CD4-positive, alpha-beta T cell treated with Interleukin-6 for 4 hours (primary cell): ENCODE results near the gene SETD3.
A peak's percentile ranks its signal among the peaks of the same experiment; 100 is the strongest.

ENCODE experiments used
- DNase-seq: peaks from one replicate; pipeline ENCODE4 v3.0.0-alpha.2; 2020; ENCODE audit warnings: mixed read lengths

The SETD3 gene

DNA sequence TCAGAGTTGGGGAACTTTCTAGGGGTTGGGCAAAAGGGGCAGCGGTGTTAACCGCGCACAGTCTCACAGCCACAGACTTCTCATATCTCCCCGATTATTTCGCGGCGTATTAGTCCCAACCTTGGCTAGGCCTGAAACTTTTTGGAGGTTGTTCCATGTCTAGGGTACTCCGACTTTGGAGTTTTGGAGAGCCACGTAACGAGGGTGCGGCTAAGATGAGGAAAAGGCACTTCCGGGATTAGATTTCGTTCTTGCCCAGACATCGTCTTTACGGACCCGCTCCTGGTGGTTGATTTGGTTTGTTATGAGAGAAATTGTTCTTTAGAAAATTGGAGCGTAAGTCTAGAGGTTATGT is 1.1 kb upstream of the SETD3 start:
- no peak for DNase-seq

DNA sequence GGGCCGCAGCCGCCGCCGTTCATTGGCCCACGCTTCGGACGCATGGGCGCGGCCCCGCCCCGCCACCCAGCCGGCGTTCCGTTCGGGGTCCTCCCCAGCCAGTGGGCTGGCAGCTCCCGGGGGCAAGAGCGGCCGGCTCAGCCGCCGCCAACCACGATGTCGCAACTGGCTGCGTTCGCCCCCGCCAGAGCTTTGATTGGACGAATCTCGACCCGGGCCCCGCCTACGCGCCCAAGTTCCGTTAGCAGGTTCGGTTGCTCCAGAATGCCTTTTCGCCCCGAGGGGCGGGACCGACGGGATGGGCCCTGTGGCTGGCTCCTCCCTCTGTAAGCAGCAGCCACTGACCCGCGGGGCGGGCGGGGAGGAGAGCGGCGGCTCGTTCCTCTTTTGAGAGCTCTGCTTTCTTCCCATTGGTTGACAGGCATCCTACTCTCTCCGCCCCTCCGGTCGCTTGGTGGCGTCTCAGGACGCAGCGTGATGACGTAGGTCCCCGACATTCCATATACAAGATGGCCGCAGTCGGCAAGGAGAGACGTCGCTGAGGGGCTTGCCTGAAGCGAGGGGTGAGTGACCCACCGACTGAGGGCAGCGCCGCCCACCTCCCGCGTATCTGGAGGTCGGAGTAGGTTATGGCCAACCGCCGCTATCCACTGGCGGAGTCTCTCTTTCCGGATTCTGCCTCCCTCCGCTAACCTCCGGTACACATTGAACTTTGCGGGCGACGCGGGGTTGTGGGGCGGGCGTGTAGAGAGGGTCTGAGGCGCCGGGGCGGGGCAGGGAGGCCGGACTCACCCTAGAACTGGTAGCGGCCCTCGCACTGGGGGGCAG is 472 bp upstream of the SETD3 start, which contains the start of gene CCNK:
Gene CCNK, plus strand, starts transcription at position 493 of the 828 bp plus-strand sequence. CDS start 11,269 bp downstream, outside the sequence.
- peak; percentile 100 for DNase-seq

DNA sequence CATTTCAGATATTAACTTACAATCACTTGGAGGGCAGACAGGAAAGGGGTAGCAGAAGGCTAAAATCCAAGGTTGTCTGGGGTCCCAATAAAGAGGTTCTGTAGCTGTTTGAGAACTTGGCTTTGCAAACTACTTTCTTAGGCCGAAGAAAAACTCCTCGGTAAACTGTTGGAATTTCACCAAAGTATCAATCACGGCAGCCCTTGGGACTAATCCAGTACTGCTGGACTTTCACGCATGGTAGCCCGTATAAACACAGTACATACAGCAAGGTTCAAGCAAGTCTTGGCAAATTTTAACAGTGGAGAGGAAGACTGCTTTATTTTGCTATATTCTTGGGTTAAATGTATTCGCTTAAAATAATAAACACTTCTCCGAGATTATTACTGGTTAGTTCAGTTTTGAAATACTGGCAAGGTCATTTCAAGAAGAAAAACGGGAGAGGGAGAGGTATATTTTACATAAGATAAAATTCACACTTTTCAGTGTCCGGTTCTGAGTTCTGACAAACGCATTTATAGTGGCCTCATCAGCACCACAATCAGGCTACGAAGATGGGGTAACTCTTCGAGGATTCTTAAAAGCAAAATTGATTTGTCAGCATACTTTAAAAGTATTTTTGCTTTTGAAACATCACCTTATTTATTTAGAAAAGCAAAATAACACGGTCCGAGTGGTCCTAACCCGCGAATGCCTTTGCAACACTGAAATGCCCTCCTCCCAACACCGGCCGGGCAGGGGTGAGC is 1.3 kb downstream of the SETD3 start:
- no peak for DNase-seq

DNA sequence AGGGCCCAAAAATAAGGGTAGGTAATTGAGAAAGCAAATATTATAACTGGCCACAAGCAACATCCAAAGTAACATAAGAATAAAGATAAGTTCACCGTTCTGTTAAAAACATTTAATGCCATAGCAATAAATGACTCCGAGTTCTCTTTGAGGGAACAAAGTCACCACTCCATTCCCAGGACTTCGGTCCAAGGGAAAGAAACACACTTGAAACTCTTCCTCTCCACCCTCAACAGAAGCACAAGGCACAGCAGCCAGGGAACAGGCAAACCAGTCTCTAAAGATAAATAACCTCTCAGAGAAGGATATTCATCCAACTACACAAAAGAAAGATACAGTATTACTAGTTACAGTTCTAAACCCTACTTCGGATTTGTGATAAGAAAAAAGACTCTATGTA is 2.5 kb downstream of the SETD3 start:
- no peak for DNase-seq

DNA sequence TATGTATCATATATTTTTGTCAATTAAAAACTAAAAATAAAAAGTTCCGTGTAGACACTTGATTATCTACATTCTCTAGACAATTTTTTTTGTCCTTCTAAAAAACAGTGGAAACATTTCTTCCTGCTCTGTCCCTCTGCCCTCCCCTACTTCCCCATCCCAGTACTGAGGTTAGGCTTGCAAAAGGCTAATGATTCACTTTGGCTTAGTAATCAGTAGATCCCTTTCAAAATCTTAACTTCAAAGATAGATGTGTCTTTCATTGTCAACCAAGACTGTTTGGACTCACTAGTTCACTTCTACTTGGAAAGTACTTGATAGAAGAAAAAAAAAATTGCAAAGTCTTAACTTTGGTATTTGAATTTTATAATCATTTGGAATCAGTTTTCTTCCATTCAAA is 3.8 kb downstream of the SETD3 start:
- no peak for DNase-seq

DNA sequence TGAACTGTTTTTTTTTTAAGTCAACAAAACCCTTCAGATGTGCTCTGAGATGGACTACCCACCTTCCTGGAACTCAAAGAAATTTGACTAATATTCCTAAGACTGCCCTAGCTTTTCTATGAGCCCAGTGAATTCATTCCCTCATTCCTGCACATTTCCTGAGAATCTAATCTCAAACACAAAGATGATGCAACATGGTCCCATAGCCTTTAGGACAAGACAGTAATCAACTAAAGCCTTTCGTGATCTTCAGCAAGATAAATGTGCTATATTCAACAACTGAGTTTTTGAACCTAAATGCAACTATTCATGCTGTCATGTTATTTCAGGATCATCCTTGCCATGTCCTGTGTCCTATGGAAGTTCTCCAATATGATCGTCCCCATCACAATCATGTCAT is 5.0 kb downstream of the SETD3 start:
- DNase-seq: no peak

DNA sequence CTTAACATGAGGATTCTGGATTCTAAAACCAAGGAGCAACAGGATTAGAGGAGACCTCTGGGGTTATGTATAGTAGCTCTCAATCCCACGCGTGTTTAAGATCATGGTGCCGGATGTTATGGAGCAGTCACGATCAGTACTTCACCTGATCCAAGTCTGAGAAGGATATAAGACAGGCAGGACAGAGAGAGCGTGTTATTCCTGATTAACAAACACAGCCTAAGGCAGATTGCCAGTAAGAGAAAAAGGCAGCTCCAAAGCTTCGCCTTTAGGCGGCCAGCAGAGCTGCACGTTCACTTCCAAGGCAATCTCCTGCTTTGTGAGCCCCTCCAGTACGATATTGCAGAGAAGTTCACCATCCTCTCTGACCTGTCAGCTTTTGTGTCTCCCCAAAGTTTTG is 5.5 kb downstream of the SETD3 start:
- no peak for DNase-seq

DNA sequence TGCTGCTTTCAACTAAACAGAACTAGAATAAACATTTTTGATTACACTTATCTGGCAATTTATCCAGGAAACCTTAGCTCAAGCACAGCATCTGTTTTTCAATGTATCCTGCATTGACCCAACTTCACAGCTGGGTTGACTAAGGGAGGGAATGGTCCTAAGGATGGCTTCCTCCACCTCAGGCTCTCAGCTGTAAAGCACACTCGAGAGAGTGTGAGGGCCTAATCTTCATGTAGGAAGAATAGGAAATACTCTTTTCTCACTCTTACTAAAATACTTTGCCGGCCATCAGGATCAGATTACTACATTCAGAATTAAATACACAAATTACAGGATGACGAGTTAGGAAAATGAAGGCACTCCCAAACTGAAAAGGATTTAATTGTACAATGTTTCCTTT is 7.2 kb downstream of the SETD3 start:
- no peak for DNase-seq

DNA sequence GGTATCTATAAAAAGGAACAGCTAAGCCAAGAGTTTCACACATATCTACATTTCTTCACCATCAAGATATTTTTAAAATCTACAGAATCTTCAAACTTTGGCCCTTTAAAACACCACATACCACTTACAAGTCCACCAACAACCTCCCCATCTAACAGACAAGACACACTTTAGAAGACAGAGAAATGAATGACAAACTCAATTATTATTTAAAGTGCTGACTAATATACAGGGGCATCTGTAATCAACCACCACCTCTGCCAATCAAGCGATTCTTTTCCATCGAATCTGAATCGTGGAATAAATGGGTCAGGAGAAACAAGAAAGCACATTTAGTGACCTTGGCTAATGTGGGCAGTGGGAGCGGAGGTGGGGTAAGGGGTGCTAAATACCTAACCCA is 7.7 kb downstream of the SETD3 start:
- DNase-seq: no peak

DNA sequence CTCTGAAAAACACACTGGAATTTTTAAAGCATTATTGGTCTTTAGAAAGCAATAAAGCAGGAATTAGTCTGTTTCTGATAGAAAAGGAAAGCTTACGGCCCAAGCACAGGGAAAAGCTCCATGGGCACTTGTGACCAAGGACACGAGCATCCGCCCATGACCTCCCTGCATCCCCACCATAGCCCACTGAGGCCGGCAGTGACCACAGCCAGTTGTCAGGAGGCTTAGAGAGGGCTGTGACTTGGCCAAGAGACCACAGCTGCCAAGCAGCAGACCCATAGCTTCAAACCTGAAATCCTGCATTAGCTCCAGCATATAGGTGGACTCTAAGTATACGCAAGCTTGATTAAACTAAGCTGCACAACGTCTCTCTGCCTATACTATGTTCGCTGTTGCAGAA is 8.9 kb downstream of the SETD3 start:
- no peak for DNase-seq

DNA sequence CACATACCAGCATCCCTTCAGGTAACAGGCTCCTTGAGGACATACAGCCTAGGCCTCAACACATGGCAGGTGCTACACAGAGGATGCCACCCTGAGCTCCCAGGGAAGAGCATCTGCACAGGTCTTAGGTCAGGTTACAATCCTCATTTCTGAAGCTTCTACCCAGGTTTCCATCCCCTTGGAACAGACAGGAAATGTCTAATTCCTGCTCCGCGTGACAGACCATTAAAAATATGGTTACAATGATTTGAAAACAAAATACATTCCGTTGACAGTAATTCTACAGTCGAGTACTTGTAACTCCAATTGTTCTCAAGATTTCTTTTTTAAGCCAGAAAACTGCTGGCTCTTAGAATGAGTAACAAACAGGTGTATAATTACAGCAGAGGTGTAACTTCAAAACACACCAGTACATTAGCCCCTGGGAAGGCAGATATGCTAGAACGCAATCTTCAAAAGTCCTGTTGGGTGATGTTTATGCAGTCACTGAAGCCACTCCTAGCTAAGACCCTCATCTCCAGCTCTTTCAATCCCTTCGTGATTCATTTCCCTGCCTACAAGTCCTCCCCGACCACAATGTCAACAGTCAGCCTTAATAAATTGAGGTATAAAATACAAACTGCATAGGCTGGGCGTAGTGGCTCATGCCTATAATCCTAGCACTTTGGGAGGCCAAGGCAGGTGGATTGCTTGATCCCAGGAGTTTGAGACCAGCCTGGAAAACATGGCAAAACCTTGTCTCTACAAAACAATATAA is 11.6 kb downstream of the SETD3 start:
- DNase-seq: no peak

DNA sequence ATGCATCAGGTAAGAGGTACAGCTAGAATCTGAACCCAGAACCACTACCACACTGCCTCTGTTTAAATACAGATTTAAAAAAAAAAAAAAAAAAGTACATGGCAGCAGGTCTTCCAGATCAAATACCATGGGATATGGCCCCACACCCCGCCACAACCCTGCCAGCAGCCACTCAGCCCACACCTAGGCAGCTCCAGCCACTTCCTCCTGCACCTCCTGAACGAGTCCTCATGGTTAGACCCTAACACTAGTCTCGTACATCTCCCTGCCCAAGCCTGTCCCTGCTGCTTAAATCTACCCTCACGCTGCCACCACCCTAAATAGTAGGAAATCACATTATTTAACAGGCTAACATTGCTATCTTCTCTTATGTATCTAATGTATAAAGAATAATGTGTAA is 12.6 kb downstream of the SETD3 start:
- no peak for DNase-seq

DNA sequence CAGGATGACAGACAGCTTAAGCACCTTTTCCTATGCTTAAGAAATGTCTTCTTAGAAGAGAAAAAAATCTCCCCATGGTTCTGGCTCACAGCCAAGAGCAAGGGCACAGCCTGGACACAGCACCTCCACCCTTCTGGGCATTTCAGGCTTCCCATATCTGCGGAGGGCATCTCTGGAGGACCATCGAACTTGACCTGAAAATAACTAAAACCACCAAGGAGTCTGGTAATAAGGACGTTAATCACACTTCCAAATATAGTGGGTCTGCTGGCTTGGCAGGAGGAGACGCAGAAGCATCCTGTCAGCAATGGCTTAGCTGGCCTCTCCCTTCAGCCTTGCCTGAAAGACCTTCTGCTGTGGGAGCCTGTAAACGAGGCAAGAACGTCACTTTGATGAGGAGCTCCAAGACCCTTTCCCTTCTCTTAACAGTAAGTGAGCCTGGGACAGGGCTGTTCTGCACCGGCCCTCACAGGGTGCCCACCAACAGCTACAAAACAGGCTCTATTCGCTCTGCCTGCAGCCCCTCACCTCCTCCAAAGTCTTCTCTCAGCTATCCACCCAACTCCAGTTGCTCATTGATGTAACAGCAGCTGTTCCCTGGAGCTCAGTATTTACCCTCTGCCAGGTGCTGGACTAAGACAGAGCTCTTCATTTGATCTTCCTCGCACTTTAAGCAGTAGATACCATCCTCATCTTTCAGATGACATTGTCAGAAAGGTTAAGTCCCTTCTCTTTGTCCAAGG is 13.2 kb downstream of the SETD3 start:
- DNase-seq: no peak

DNA sequence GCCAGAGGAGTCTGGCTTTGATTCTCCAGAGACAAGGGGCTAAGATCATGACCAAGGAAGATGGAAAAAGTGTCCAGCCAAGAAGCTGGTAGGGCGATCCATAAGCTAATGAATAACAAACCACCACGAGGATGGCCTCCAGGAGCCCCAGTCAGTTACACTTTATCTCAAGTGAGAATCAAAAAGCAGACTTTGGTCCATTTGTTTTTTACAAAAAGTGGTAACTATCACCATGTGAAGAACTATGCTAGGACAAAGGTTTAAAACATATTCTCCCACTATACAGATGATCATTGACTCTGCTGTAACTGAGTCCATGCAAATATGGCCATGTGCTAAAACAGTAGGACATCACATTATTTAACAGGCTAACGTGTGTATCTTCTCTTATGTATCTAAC is 13.9 kb downstream of the SETD3 start:
- no peak for DNase-seq

DNA sequence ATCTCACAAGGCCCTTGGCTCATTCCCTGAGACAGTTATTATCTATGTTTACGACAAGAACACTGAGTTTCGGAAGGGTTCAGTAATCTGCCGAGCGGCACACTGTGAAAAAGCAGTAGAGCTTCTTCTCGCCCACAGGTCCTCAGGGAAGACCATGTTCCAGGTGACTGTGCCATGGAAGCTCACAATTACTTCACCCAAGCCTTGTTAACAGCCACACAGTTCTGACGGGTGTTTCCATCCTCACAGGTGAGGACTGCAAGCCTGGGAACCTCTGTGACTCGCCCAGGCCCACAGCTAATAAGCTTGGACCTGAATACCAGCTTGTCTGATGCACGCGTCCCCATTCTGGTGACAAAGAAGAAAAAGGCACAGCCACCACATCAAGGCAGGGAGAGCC is 15.4 kb downstream of the SETD3 start:
- DNase-seq: no peak

DNA sequence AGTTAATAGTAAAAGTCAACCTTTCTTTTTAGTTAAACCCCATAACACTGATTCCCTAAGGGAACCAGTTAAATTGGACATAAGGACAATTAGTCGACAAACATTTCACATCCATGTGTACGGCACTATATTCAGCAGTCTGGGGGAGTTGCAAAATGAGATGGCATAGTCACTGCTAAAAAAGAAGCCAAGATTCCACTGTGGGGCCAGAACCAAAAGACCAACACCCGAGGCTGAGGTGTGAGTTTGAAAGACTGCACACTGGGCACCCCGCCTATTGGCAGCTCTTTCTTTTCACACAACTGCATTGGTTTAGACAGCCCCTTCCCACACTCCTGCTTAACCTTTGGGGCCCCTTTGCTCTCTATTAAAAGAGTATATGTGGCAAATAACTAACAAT is 16.7 kb downstream of the SETD3 start:
- no peak for DNase-seq

DNA sequence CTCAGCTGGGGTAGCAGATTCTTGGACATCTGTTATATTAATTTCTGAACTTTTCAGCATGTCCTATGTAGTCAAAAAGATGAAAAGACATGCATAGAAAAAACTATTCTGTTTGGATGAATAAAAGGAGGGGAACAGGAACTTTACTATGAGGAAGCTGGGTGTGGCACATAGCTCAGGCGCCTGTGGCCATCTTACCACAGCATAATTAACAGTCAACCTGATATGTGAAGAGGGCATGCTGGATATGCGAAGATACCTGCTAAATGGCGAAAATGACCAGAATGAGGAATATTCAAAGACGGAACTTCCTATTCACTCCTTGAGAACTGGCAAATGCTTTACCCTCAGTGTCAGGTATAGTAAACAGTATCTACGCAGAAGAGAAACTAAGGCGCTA is 18.4 kb downstream of the SETD3 start:
- no peak for DNase-seq

DNA sequence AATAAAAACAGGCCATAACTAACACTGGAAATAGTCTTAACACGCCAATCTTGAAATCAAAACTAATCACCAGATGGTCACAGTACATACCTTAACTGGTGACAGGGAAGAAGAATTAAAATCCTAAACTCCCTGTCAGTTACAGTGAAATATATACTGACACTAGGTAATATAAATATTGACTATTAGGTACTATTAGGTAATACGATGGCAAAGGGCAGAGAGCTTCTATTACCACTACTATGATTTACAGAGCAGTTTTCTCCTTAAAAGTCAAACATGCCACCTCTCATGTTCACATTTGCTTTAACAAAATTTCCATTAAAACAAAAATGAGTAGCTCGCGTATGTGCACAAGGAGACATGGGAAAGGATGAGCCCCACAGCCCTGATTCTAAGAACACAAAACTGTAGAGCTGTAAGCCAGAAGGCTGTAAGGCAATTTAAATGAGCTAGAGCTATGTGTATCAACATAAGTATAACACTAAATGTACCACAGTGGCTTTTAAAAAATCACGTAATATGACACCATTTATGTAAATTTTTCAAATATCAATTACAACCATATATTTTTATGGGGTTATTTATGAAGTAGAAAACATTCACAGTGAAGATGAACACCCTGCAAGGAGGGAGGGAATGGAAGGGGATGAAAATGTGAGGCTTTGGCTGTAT is 19.1 kb downstream of the SETD3 start:
- DNase-seq: no peak

DNA sequence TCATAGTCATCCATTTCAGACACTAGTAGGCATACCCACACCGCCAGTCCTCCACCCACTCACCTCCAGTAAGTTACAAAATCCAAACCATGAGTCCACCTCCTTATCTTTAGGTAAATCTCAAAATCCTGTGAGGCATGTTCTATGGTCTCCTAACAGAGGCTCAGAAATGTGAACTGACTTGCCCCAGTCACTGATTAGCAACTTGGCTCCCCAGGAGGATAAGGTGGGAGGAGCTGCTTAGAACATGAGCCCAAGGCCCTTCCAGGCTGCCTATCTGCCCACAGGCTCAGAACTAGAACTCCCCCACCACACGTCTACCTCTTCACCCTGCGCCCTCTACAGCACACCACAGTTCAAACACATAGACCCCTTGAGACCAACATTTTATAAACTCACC is 19.9 kb downstream of the SETD3 start:
- DNase-seq: no peak

DNA sequence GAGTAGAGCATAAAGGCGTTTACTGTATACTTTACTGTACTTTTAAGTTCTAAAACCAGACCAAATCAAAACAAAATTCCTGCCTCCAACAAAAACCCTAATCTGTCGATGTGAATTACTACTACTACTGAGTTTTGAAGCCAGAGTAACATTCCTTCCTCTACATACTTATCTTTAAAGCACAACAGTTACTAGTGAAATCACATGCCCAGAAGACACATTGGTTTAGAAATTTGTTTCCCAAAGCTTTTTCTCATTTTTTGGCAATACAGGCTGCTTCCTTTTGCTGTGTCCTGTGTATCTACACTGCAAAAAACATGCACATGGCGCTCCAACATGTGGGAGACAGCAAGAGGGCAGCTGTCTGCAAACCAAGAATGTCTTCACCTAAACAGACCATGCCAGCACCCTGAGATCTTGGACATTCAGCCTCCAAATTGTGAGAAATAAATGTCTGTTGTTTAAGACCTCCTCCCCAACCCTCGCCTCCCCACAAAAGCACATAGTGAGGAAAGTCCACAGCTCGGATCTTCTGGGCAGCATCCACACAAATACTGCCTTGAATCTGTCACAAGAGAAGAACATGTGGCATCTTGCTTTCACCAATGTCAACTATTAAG is 21.1 kb downstream of the SETD3 start:
- DNase-seq: no peak

DNA sequence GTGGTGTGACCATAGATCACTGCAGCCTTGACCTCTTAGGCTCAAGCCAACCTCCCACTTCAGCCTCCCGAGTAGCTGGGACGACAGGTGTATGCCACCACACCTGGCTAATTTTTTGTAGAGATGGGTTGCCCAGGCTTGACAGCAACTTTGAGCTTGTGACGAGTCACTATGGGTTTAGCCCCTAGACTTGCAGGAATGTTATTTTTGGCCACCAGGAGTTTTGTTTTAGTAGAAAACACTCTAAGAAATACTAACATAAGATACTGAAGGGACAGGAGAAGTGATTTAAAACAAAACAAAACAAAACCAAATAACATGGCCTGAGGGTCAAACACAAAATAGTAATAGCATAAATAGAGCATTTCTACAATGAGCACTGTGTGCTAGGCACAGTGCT is 26.4 kb downstream of the SETD3 start:
- DNase-seq: no peak

DNA sequence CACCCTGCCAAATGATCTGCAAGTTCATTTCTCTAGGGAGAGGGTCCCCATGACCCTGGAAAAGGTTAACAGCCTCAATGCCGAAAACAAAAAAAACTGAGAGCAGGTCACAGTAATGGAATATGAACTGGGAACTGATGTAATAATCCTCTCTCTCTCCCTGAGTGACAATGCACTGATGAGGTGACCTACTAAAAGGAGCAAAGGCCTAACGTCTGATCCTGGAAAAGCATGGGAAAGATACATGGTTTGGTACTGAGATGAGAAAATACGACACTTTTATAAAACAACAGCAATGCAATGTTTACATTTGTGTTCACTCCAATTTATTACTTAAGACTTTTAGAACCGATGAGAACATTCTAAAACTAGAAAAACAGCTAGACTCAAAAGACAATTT is 27.7 kb downstream of the SETD3 start:
- no peak for DNase-seq
